AG09309 (cell line): ENCODE results near the gene GYG2.
A peak's percentile ranks its signal among the peaks of the same experiment; 100 is the strongest.
"Not testable (repeated sequence)": the region's sequence is repeated elsewhere in the genome, so short reads cannot be mapped to it uniquely, and the experiment has no call there.

Experiments used
- DNase-seq: peaks from one replicate; pipeline ENCODE4 v3.0.0-alpha.2; 2010; ENCODE audit warnings: low read depth
- H3K4me3 ChIP-seq: 2 replicates; pipeline ENCODE4 v1.5.1; 2011; ENCODE audit warnings: mild to moderate bottlenecking, low read depth, low read length, moderate library complexity; ENCODE audit not compliant: control insufficient read depth
- TF ChIP-seq, protein P1 (sequence below): IDR thresholded peaks from 2 replicates; pipeline ENCODE4 v1.5.1; 2011; ENCODE audit warnings: mild to moderate bottlenecking, low read depth, low read length, inconsistent platforms; ENCODE audit not compliant: insufficient read depth, control insufficient read depth; ENCODE audit errors: missing control alignments

The GYG2 gene

DNA sequence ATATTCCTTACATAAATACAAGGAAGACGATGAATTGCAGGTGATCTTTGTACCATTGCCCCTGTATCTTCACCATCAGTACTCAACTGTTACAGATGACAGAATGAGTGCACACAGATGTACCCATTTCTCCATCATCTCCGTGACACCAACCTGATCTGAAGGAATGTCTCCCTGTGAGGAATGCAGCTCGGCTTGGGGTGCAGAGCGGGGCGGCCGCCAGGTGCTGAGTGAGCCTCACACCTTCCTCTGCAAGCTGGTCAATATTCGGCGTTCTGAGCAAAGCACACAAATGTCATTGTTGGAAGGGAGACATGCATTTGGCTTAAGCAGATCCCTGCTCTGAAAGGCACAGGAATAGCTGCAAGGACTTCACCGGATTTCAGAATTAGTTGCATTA is 93.0 kb downstream of the GYG2 start:
- H3K4me3 ChIP-seq, result no peak overlapping the region
- TF ChIP-seq, protein P1, sequence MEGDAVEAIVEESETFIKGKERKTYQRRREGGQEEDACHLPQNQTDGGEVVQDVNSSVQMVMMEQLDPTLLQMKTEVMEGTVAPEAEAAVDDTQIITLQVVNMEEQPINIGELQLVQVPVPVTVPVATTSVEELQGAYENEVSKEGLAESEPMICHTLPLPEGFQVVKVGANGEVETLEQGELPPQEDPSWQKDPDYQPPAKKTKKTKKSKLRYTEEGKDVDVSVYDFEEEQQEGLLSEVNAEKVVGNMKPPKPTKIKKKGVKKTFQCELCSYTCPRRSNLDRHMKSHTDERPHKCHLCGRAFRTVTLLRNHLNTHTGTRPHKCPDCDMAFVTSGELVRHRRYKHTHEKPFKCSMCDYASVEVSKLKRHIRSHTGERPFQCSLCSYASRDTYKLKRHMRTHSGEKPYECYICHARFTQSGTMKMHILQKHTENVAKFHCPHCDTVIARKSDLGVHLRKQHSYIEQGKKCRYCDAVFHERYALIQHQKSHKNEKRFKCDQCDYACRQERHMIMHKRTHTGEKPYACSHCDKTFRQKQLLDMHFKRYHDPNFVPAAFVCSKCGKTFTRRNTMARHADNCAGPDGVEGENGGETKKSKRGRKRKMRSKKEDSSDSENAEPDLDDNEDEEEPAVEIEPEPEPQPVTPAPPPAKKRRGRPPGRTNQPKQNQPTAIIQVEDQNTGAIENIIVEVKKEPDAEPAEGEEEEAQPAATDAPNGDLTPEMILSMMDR, result no peak
- no peak for DNase-seq

DNA sequence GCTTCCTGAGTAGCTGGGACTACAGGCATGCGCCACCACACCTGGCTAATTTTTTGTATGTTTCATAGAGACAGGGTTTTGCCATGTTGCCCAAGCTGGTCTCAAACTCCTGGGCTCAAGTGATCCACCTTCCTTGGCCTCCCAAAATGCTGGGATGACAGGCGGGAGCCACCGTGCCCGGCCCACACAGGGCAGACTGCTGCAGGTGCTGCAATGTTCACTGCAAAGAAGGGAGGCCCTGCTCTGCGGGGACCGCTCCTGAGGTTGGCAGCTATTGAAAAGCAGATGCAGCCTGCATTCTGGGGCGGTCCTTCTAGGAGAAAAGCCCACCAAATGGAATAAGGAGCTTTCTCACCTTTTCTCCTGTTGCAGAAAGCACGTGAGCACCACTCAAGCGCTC is 95.4 kb downstream of the GYG2 start:
- TF ChIP-seq, protein P1, result no peak
- no peak for DNase-seq
- H3K4me3 ChIP-seq, result no peak overlapping the region

DNA sequence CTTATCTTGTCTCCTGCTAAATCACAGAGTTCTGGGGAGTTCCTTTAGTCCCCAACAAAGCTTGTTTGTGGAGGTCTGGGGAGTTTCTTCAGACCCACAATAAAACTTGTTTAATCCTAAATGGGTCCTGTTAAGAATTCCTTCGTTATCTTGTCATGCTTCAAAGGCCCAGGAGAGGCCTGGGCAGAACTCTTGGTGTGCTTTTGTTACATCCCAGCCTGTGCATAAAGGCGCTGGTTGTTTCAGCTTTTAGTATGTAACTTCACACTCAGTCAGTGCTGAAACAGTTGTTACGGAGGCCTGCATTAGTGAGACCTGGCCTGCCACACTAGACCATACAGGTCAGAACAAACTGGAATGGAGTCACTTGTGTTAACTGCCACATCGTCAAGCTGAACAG is 97.5 kb downstream of the GYG2 start:
- DNase-seq, H3K4me3 ChIP-seq: not testable (repeated sequence)

DNA sequence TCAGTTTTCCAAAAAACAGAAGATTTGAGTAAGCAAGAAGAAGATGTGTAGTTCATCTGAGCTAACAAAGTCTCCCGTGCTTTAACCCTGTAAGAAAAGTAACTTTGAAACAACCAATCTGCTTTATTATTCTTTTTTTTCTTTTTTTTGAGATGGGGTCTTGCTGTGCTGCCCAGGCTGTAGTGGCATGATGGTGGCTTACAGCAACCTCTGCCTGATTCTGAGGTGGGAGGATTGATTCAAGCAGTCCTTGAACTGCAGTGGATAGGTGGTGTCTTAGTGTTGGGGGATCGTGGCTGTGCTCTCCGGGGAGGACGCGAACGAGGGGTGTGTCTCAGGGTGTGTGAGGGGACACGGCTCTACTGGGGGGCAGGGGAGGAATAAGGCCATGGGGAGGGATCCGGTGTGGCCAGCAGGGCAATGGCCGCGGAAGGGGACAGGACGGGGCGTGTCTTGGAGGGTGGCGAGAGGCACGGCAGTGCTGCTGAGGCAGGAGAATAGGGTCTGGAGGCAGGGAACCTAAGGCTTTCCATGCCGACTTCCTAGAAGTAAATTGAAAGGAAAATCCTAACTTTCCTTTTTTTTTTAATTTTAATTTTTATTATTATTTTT is 98.0 kb downstream of the GYG2 start:
- no peak for DNase-seq
- H3K4me3 ChIP-seq, result no peak overlapping the region
- TF ChIP-seq, protein P1, result no peak

DNA sequence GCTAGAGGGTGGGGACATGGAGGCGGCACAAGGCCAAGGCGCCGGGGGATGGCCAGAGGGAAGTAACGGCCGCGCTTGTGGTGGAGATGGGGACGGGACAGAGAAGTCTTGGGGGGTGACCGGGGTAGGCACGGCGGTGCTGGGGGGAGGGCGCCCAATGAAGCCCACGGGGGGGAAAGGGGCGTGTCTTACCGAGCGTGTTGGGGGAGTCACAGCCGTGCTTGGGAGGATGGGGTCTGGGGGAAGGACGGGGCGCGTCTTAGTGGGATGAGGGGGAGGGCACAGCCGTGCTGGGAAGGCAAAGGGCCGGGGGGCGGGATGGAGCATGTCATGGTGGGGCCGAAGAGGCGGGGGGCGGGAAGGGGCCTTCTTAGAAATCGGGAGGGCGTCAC is 99.5 kb downstream of the GYG2 start:
- TF ChIP-seq, protein P1, result no peak
- no peak for DNase-seq
- peak overlapping the region; percentile 62 for H3K4me3 ChIP-seq

DNA sequence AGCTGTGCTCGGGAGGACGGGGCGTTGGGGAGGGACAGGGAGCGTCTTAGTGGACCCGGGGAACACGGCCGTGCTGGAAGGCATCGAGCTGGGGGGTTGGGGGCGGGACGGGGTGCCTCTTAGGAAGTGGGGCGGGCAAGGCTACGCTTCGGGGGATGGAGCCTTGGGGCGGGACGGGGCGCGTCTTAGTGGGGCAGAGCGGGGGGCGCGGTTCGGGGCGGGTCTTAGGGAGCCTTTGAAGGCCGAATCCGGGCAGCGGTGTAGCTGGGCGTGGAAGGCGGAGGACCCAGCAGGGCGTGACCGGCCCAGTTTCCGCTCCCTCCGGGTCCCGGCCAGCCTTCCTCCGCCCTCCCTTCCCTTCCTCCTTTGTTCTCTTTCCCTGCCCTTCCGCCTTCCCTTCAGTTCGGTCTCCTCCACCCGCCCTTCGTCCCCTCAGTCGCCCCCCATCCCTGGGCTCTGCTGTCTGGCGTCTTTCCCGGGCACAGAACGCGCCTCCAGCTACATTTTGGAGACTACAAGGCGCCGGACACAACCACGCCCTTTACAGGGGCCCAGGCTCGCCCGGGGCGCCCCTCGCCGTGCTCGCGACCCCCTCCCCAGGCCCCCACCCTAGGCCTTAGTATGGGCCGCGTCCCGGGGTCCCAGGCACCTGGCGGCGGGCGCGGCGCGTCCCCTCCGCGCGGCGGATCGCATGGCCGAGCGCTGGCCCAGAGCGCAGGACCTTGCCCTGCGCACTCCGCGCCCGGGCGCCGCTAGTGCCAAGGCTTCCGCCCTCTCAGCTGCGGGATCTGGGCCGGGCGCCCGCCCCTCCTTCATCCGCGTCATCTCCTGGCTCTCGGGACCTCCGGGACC is 100.1 kb downstream of the GYG2 start, which contains the start of gene ARSD:
Gene ARSD, minus strand, starts transcription at position 757 of the 852 bp plus-strand sequence. Its CDS starts 64 bp downstream, at position 693.
- peak within 1 kb of the TSS; percentile 62 for H3K4me3 ChIP-seq

More for the DNA sequence above, 100.1 kb downstream of the GYG2 start, which contains the start of gene ARSD:
- peak; percentile 67 for DNase-seq
- TF ChIP-seq, protein P1, result no peak
